Measurements from ENCODE around the gene ERI3.

The ERI3 gene

GRCh38 chr1:44239331-44239960 is 115.6 kb downstream of the ERI3 start:
- peak; percentile 39 for TF ChIP-seq CTCF (conservative IDR thresholded peaks at IDR 0.05; ENCODE audit: low read length)
- peak; percentile 45 for DNase-seq (ENCODE audit: low read depth)
- H3K4me3 ChIP-seq (ENCODE audit: low read length), result no peak overlapping the region

- H3K4me3 ChIP-seq (ENCODE audit: low read length), result no peak overlapping the region
- no peak for DNase-seq (ENCODE audit: low read depth)
- TF ChIP-seq CTCF (conservative IDR thresholded peaks at IDR 0.05; ENCODE audit: low read length), result no peak
Measured at GRCh38 chr1:44238660-44239059, 116.4 kb downstream of the ERI3 start.

- peak; percentile 71 for DNase-seq (ENCODE audit: low read depth)
- no peak overlapping the region for H3K4me3 ChIP-seq (ENCODE audit: low read length)
Measured at GRCh38 chr1:44237721-44238457, 117.2 kb downstream of the ERI3 start.

GRCh38 chr1:44236490-44237272 is 118.4 kb downstream of the ERI3 start:
- TF ChIP-seq CTCF (conservative IDR thresholded peaks at IDR 0.05; ENCODE audit: low read length), result no peak
- DNase-seq (ENCODE audit: low read depth), result no peak
- H3K4me3 ChIP-seq (ENCODE audit: low read length), result no peak overlapping the region

More at GRCh38 chr1:44237721-44238457, 117.2 kb downstream of the ERI3 start:
- peak; percentile 63 for TF ChIP-seq CTCF (conservative IDR thresholded peaks at IDR 0.05; ENCODE audit: low read length)

- H3K4me3 ChIP-seq (ENCODE audit: low read length), result no peak overlapping the region
- no peak for DNase-seq (ENCODE audit: low read depth)
- no peak for TF ChIP-seq CTCF (conservative IDR thresholded peaks at IDR 0.05; ENCODE audit: low read length)
Measured at GRCh38 chr1:44235808-44236207, 119.2 kb downstream of the ERI3 start.

- no peak for TF ChIP-seq CTCF (conservative IDR thresholded peaks at IDR 0.05; ENCODE audit: low read length)
- no peak overlapping the region for H3K4me3 ChIP-seq (ENCODE audit: low read length)
- no peak for DNase-seq (ENCODE audit: low read depth)
Measured at GRCh38 chr1:44233593-44233992, 121.5 kb downstream of the ERI3 start.

Measured in AG10803 (cell line).